Measurements from ENCODE around the gene CLASP1.
"Not testable (repeated sequence)": the region's sequence is repeated elsewhere in the genome, so short reads cannot be mapped to it uniquely, and the experiment has no call there.

Gene CLASP1

DNA sequence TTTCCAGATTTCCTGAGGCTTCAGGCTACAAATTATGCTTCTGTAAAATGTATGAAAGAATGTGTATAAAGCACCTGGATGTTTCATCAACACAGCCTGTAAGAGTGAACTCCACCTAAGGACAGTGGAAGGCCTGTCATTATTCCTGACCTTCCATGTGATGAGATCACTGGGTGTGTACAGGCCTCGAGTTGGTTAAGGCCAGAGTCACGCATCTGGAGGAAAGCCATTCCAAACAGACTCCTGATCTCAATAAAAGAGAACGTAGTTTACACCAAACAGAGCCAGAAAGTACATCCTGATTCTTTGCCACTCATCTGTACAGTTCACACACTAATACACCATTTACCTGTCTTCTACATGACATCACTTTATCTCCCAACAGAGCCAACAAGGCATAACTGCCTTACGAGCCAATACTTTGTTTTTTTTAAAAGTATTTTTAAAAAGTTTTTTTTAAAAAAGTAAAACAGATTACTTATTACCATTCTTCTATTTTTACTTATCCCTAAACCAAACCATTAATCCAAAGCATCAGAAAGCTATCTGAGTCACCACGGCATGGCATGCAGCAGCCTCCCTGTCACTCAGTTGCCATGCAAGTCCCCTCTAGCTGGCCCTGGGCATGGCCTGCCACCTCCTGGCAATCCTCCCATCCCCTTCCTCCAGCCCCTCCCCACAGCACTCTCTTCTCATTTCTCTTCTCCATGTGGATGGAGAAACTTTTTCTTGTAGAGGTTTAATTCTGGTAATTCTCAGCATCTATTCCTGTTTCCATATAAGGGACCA is 285.4 kb downstream of the CLASP1 start:
- DNase-seq, result no peak

DNA sequence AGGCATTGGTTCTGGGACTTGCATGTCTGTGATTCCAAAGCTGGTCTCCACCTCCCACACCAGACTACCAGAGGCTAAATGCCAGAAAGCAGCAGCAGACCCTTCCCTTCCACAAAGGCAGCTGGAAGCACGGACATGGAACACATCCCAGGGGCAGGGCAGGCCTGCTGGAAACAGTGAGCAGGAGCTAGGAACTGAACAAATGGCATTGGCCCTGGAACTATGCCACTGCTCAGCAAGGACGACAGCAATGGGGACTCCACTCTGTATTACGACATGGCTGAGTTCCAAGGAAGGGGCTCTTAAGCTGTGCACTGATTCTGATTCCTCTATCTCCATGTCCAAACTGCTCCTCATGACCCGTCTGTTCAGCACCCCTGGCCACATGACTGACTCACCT is 286.5 kb downstream of the CLASP1 start:
- no peak for DNase-seq

DNA sequence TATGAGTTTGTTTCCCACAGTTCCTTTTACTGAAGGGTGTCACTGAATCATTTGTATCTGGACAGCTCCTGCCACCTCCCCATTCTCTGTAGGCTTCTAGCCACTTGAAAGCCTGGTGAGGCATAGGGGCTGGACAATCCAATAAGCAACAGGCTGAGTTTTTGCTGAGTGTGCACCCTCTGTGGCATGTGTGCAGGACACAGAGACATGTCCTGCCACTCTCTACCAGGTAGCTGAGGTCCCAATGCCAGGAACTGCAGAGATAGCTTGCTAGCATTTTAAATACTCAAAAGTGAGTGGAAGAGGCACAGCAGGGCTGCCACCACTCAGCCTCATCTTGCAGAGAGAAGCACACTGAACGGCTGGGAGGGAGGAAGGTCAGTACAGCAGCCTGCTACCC is 287.0 kb downstream of the CLASP1 start:
- DNase-seq, result no peak

DNA sequence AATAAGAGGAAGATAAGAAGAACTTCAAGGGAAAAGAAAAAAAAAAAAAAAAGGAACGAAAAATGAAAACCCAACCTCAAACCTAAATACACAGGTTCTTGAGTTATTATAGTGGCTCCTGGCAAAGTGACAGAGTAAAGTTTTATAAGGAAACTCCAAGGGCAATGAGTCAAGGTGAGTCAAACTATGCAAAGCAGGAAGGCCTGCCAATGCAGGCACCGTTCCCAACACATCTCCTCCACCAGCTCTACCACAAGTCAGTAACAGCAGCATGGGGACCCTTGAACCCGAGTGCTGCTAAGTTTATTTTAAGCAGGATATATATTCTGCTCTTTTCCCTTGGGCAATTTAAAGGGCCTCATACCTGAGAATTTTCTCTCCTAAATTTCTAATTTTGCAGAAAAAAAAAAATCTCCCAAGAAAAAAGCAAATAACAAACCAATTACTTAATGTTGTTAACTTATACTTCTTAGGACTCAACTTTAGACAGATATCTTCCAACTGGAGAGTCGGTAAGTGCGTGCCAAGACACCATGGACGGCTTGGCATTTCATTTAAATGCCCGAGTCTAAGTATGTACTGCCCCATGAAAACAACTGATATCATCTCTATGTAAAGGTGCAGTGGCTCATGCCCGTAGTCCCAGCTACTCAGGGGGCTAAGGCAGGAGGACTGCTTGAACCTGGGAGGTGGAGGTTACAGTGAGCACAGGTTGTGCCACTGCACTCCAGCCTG is 288.5 kb downstream of the CLASP1 start:
- no peak for DNase-seq

DNA sequence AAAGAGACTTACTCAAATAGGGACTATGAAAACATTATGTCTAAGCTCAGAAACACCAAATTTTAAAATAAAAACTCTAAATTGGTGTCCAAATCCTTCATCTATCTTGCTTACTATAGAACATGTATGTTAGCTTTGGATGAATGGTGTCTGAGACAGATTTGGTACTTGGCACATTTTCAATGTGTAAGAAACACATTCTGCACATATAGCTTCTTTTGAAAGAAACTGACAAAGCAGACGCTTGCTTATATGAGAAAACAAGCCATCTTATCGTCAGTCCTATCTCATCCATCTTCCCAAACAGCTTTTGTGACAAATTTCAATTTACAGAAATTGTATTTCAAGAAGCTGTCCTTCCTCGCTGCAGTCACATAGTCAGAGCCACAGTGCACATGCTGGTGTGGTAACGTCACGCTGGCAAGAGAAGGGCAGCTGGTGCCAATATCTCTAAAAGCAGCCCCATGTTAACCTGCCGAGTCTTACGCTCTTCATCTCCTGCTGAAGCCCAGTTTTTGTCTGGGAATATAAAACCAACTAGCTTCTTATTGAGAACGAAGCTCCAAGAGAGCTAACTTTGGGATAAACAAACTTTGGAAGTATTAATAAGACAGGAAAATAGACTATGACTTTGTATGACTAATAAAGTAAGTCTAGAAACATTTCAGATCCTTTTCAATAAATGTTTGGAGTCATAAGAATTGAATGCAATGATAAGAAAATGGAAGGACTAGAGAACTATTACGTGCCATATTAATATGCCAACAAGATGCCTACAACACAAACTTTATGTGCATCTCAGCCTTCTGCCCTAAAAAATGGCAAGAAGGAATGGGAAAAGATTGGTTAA is 289.3 kb downstream of the CLASP1 start:
- no peak for DNase-seq

DNA sequence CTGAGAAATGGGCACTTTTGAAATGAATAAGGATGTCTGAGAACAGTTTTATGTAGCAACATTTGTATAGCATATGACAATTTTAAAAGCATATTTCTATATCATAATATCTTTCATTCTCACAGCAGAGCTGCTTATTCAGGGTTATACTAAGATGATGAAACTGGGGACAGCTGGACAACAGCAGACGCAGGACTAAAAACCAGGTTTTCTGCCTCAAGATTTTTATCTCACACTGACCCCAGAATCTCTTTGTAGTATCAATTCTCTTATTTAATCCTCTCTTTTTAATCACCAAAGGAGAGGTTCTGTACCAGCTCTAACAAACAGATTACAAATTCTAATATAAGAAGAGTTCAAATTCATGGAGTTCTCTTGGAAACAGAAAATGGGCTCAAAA is 290.1 kb downstream of the CLASP1 start:
- no peak for DNase-seq

DNA sequence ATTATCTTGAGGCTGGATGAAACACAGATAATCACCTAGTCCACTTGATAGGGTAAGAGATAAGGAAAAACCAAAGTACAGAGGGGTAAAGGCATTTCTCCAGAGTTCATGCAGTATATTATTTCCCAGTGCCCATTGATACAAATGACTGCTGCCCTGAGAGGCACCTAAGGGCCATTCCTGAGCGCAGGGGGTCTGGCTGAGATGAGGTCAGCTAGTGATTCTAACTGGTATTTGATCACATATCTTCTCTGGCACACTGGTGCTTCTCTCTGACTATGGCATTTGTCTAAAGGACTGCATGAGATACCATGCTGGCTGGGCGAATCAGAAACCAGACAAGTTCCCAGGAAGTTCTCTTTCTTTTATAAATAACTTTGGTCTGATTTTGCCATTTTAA is 291.0 kb downstream of the CLASP1 start:
- no peak for DNase-seq

DNA sequence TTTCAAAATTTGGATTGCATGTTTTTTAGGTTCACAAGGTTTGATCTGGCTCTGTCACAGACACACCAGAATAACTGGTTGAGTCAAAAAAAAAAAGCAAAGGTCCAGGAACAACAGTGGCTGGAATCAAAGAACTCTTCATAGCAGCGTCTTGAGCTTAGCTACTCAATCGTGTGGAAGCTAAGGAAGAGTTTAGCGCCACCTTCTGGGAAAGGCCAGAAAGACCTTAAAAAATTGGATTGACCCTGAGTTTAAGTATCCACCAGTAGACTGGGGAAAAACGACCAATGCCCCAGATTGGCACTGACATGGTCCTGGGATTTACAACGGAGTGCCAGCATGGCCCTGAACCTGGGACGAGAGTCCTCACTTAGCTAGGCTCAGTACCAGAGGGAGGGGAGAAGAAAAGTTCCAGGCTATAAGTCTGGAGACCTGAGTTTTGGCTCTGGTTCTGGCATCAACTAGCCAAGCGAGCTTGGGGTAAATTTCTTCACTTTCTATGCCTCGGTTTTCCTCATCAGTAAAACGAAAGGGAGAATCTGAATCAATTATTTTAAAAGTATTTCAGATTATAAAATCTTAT is 293.1 kb downstream of the CLASP1 start:
- DNase-seq, result no peak

DNA sequence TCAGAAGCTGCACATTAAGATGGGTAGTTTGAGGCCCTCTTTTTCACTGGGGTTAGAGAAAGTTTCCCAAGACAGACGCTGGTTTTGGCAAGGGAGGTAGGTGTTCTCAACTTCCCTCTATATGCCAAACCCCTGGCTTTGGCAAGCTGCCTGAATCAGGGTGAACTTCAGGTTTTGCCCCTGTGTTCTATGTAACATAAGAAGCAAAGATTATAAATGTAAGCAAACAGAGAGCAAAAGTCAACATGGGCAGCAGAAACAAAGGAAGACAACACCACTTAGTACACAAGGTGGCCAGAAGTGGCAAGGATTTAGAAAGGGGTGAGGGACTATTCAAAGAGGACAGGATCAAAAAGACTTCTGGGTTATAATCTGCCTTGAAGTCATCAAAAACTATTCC is 293.8 kb downstream of the CLASP1 start:
- no peak for DNase-seq

DNA sequence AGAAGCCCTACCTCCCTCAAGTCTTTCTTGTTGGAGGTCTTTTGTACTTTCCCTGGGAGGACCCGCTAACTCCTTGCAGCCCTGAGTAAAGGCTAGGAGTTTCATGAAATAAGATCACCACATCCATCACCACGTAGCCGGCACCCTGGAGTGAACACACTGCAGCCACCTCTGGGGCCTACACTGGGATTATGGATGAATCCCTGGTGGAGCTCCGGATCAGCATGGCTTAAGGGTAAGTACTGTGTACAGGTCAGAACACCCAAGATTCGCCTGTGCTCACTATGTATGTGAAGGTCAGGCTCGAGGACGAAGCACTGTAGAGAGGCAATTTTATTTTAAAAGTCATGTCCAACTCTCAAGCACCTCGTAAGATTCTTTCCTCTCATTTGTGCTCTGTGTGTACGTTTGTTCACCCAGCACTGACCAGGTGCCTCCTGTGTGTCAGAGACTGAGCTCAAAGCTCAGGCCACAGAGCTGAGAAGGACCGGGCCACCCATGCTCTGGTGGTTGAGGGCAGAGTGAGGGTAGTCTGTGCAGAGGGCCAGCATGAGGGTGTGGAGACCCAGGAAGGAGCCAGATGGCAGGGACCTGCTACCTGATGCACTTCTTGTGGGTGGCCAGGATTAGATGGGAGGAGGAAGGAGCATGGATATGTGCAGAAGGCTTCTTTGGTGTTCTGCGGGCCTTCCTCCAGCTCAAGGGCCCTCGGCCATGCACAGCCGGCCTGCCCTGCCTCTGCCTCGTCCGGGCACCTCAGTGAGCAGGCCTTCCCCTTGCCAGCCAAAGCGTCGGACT is 297.5 kb downstream of the CLASP1 start:
- no peak for DNase-seq

DNA sequence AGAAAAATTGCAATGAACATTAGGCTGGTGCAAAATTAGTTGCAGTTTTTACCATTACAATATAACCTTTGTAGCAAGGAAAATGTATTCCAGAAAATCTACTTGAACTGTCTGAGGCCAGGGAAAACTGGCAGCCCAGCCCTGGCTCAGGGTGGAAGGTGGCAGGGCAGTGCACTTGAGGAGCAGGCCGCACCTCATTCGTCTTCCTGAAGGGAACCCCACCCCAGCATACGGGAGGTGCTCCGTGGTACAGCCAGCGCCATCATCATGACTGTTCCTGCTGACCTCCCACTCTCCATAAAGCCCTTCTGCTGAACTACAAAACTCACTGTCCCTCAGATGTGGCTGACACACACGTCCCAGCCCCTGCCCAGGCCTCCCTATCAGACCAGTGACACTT is 298.4 kb downstream of the CLASP1 start:
- no peak for DNase-seq

DNA sequence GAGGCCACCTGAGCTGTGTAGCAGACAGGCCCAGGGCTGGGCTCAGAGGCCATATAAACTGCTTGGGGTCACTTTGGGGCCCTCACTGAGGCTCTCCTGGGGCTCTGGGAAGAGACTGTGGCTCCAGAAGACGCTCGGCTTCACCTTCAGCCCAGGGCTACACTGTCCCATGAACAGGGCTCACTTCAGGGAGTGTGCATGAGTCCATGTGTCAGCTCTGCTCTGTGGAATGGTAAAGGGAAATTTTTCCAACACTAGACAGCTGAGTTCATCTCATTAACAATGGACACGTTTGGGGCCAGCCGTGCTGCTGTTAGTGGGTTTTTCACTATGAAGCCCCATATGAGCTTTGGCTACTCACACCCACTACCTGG is 298.9 kb downstream of the CLASP1 start:
- DNase-seq, result no peak

DNA sequence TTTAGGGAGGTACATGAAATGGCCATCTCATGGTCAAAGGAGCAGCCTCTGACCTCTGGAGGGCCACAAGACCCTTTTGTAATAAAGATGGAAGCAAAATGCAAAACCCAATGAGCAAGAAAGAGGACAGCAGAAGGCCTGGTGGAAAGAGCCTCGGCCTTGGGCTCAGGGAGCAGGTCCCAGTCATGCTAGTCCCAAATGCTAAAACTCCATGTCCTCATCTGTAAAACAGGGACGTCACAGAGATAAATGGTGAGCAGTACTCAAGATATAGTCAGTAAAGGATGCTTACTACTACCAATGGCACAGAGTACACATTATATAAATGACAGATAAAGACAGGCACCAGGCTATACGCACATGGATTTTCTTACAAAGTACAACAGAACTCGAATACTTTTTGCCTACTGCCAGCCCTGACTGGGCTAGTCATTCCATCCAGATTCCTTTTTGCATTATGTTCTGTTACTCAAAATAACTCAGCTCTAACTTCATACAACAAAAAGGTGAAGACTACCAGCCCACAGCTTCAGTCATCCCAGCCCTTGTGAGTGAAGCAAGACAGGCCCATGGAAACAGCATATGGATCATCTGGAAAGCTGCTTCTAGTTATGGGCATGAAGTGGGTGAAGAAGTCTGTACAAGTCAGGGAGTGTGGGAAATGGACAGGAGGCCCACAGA is 299.4 kb downstream of the CLASP1 start:
- DNase-seq, result no peak

DNA sequence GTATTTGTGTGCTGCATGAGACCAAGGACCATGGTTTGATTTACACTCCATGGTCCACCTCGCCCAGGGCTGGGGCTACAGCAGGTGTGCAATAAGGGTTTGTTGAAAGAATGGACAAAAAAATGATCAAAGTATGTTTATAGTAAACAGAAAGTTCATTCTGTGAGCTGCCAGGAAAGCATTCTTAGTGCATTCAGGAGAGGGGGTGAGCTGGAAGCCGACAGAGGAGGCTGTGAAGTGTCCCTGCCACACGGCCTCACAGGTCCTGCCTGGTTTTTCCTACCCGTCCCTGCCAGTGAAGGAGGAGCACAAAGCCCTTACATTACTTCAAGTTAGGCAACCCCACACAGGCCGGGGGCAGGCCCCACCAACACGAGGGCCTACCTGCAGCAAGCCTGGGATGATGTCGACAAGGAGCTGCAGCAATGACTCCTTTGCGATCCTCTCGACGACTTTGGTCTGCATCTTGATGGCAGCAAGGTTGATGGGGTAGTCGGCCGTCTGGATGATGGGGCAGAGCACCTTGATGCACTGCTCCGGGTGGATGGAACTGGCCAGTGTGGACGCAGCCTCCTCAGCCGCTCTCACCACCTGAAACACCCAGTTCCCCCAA is 301.0 kb downstream of the CLASP1 start:
- DNase-seq, result no peak

DNA sequence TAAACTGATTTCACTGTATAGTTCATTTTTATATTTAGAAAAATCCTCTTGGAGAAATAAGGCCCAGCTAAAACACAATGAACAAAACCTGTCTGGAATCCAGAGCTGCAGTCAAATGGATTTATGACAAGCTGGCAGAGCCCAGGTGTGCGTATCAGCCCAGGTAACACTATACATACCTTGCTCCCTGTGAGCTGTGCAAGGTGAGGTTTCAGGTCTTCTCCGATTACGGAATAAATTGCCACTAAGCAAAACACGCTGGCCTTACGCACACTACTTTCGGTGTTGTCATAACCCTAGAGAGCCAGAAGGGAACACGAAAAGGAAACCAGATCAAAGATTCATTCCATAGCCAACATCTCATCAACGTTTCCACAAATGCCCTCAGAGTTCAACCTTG is 302.4 kb downstream of the CLASP1 start:
- DNase-seq, result no peak

DNA sequence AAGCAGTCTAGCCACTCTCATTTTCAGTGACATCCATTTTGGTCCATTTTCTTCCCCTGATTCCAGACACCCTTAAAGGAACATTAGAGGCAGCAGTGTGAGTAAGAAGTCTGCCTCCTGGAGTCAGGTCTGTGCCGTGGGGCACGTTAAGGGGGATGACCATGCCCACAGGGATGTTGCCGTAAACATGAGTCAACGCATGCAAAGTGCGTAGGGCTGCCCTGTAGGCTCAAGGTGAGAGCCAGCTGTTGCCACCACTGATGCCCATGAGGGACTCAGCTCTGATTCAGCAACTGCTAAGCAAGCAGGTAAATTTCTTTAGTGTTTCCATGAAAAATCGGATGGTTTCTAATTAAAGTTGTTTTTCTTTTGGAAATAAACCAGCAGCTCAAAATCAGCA is 302.9 kb downstream of the CLASP1 start:
- no peak for DNase-seq

DNA sequence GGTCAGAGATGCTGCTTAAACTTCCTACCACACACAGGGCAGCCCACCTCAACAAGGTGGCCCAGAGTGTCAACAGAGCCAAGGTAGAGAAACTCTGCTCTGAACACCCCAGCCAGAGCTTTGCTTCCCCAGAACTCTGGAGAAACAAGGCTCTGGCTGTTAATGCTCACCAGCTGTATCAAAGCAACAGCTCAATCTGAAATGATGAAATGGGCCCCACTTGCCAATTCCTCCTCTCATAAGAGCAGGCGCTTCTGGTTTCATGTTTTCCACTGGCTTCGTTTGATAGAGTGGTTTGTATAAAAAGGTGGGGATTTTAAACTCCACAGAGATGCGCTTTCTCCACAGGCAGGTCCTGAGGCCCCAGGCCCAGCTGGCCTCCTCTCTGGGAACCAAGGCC is 303.4 kb downstream of the CLASP1 start:
- no peak for DNase-seq

DNA sequence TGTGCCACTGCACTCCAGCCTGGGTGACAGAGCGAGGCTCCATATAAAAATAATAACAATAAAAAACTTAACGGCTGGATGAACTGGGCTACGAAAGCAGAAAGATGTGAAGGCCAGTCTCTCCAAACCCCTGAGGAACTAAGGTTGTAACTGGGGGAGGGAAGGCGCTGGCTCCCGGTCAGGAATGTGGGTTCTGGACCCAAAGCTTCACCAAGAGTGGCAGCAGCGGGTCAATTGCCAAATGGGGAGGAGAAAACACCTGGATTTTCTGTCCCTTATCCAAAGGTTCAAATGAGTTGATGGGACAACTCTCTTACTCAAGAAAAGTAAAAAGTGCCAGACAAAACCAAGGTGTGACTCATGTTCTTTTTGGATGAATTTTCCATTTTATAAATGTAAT is 304.2 kb downstream of the CLASP1 start:
- no peak for DNase-seq

DNA sequence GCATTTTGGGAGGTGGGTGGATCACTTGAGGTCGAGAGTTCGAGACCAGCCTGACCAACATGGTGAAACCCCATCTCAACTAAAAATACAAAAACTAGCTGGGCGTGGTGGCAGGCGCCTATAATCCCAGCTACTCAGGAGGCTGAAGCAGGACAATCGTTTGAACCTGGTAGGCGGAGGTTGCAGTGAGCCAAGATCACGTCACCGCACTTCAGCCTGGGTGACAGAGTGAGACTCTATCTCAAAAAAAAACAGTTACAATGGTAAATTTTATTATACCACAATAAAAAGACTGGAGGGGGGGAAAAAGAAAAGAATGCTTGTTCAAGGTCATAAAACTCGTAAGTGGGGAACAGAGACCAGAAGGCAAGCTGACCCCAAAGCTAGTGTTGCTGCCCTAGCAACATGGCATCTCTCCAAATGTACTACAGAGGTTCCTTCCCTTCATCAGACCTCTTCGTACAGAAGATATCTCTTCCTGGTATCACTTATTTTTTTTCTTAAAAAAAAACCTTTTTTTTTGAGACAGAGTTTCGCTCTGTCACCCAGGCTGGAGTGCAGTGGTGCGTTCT is 305.3 kb downstream of the CLASP1 start:
- DNase-seq, result not testable (repeated sequence)

DNA sequence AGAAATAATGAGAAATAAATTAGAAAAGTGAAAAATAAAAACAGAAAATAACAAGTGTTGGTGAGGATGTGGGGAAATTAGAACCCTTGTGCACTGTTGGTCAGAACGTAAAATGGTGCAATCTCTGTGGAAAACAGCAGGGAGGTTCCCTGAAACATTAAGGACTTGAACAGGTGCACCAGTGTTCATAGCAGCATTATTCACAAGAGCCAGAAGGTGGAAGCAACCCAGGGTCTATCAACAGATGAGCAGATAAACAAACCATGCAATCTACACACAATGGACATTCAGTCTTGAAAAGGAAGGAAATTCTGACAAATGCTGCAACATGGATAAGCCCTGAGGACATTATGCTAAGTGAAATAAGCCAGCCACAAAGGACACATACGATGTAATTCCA is 306.1 kb downstream of the CLASP1 start:
- no peak for DNase-seq

DNA sequence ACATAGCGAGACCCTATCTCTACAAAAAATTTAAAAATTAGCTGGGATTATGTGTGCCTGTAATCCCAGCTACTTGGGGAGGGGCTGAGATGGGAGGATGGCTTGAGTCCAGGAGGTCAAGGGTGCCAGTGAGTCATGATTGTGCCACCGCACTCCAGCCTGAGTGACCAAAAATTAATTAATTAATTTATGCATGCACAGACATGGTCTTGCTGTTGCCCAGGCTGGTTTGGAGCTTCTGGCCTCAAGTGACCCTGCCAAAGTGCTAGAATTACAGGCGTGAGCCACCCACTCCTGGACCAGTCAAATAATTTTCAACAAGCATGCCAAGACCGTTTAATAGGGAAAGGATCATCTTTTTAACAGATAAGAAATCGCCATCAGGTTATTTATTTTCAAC is 306.5 kb downstream of the CLASP1 start:
- no peak for DNase-seq

Data from CD4-positive, alpha-beta T cell treated with Interleukin-15 for 1 hour (primary cell).